Fibroblast of skin of left quadriceps (primary cell): ENCODE data around the gene LRFN2.

ENCODE experiments used
- DNase-seq, 2 experiments: peaks; one replicate each; pipeline ENCODE4 v3.0.0-alpha.2; 2013; ENCODE audit warnings: low read depth in 2 of 2

Gene LRFN2

DNA sequence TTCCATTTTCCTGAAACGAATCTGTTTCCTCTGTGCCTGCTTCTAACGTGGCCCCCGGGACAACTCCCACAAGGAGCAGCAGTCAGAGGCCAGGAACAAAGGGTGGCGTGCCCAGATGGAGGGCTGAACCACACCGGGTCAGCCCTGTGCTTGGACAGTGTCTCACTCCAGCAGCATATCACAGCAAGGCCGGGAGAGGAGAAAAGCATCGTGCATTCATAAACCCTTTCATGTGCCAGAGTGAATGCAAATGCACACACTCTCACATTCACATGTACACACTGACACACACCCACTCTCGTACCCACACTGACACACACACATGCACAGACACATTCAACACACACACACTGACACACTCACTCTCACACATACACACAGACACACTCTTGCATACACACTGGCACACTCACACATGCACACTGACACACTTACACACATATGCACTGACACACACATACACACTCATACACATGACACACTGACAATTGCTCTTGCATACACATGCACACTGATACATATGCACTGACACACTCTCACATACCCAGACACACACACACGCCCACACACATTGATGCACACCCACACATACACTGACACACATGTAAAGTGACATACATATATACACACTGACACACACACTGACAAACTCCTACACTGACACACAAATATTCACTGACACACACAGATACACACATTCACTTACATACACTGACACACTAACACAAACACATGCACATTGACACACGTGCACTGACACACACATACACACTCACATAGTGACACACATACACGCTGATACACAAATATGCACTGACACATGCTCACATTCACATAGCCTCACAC is 237.0 kb downstream of the LRFN2 start:
- no peak for DNase-seq

DNA sequence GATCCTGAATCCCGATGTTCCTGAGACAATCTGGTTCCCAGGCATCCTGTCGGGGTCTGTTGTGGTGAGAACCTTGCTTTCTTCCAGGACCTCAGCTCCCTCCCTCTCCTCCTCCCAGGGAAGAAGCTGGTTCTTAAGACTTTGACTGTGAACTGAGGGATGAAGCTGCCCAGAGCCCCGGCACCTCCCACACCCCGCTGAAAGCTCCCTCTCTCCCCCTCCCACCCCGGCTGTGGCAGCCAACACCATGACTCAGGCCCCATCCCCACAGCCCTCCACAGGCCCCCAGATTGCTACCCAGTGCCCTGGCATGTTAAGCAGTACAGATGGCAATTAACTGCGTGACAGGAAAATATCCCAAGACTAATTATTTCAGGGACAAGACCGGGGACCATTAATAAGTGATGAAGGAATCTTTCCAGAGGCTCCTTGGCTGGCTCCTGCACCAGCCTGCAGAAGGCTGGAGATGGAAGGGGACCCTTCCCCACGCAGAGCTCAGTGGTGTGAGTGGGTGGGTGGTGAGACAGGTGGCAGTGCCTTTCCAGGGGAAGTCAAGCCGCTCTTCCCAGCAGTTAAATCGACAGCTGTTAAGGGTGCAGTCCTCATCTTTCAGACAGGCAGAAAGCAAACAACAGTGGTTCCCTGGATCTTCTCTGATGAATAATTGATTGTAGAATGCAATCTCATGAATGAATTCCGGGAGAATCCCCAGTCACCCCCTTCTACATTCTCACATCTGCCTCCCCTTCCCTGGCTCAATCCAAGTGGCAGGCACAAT is 237.9 kb downstream of the LRFN2 start:
- no peak for DNase-seq

DNA sequence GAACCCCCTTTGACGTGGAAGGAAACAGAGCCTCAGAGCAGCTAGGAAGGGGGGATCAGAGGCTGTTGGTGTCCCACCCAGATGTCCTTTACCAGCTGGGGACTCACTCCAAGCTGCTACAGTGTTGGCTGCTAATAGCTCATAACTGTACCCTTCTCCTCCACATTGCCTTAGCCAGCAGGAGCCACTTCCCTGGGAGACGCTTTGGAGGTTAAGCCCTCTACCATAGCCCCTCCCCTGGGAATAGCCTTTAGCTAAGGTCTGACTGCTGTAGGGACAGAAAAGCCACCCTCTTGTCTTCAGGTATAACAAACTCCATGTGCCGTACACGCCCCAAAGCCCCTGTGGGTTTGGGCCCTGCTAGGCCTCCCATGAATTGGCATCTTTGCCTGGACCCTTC is 238.6 kb downstream of the LRFN2 start:
- no peak for DNase-seq

DNA sequence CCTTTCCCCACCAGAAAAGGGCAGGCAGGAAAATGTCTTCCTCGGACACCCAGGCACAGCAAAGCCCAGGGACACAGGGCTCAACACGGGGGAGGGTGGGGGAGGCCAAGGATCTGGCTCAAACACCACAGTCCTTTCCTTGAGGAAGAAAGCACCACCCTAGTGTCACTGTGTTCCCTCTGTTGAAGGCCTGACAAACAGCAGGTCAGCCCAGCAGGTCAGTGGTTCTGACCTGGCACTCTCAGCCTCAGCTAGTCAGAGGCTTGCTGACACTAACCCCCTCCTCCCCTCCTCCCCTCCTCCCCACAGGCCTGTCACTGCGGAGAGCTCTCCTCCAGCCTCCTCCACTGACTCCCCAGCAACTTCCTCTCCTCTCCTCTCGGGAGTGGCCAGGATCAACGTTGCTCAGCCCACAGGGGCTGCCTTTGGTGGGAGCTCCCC is 239.6 kb downstream of the LRFN2 start:
- no peak for DNase-seq

DNA sequence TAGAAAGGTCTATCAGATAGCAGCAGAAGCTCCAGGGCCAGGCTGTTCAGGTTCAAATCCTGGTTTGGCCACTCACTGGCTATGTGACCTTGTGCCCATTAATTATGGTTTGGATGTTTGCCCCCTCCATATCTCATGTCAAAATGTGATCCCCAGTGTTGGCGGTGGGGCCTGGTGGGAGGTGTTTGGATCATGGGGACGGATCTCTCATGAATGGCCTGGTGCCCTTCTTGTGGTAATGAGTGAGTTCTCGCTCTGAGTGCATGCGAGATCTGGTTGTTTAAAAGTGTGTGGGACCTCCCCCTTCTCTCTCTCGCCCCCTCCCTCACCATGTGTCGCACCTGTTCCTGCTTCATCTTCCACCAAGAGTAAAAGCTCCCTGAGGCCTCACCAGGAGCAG is 240.9 kb downstream of the LRFN2 start:
- DNase-seq, result no peak

DNA sequence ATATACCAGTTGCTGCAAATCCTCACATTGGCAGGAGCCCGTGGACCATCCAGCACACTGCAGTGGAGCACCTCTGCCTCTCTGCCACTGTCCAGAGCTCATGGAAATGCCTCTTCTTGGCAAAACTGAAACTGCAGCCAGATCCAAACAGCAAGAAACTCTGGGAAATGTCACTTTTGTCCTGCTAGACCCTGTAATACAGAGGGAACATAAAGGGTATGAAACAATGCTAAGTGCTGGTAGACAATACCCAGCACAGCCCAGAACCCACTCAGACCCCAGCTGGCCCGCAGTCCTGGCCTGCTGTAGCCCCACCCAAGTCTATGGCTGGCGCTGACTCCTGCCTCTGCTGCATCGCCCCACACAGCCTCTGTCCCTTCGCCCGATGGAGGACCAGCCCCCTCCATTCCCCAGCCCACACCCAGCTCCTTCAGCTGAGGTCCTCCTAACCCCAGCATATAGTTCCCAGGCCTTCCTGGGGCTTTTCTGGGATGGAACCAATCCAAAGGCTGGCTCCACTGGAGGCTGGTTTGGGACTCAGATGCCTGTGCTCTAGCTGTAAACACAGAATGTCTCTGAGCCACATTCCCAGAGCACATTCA is 242.5 kb downstream of the LRFN2 start:
- no peak for DNase-seq

DNA sequence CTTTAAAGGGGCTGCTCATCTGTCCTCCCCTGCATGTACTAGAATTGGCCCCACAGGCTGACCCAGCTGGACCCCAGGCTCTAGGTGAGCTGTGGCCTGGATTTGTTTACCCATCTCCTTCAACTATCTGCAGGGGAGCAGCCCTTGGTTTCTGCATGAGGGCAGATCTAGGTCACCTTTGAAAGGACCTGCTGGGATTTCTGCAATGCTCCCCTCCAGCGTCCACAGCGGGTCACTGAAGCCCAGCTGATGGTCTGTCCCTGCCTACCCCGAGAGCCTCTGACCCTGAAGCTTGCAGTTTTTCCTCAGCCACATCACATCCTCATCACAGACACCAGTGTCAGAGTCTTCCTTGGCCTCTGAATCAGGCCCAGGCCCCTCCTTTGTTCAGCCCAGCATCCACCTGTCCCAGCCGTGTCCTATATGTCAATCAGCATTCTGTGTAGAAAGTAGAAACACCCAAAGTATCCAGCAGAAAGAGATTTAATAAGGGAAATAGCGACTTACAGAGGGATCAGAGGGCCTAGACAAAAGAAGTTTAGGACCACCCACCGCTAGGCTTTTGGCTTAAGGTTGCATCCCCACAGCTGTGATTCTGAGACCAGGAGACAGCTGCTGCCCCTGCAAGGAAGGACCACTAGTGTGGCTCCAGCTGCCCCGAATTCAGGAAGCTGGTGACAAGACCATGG is 243.1 kb downstream of the LRFN2 start:
- no peak for DNase-seq

DNA sequence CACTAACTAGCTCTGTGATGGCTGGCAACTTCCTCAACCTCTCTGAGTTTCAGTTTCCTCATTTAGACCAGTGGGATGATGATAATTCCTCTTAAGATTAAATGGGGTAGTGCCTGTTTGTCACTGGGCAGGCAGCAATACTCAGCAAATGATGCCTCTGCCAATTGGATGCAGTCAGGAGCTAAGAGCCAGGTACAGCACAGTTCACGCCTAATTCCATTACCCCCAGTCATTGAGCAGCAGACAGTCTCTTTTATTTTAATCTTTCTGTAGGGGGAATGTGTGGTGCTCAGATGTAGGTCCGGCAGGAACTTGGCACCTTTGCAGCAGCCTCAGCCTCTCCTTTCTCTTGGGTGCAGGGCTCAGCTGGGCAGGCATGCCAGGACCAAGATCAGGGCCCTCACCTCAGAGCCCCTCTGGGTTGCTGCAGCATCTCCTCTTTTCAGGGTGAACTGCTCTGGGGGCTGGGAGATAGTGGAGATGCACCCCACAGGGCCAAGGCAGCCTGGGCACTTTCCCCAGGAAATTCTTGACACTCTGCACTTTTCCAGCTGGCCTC is 243.8 kb downstream of the LRFN2 start:
- no peak for DNase-seq

DNA sequence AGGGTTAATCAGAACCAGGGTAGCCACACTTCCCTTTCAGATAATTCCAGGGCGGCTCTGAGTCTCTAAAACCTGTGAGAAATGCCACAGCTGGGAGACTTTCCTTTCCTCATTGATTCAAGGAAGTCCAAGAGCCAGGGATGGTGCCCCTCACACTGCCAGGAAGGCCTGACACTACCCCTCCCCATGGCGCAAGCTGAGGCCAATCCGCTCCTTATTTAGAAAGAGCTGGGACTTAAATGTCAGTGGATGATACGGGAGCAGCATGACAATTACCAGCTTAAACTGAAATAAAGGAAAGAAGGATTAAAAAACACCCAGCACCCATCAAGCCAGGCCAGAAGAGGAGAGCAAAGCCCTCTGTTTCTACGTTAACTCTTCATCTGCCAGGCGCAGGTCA is 244.4 kb downstream of the LRFN2 start:
- no peak for DNase-seq

DNA sequence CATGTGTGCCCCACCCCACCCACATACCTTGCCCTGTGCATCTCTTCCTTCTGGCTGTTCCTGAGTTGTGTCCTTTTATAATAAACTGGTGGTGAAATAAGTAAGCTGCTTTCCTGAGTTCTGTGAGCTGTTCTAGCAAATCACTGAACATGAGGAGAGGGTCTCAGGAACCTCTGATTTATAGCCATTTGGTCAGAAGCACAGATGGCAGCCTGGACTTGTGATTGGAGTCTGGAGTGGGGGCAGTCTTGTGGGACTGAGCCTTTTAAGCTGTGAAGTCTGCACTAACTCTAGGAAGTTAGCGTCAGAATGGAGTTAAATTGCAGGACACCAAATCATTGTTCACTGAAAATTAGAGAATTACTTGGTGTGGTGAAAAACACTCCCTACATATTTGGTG is 245.4 kb downstream of the LRFN2 start:
- no peak for DNase-seq
